Activated CD4-positive, alpha-beta T cell treated with anti-CD3 and anti-CD28 coated beads, Interleukin-2, amount 50 U/mL, for 24 hours (primary cell): Measurements from ENCODE around the gene IL18BP.

Experiments
- DNase-seq, 2 donors: peaks; one replicate each; pipeline ENCODE4 v3.0.0-alpha.2; 2020; ENCODE audit warnings: low read depth in 1 of 2, low spot score in 1 of 2

The IL18BP gene

GRCh38 chr11:71998649-71999310 is at the start of gene IL18BP:
TSS of gene IL18BP (plus strand) at chr11:71998909. CDS start at chr11:71999985, 1,076 bp downstream.
- DNase-seq: peak in 1 of 2 donors; percentile 10

GRCh38 chr11:71949034-71949433 is 49.7 kb upstream of the IL18BP start:
- no peak for DNase-seq

- DNase-seq: no peak
Observed at GRCh38 chr11:71951741-71952310, 46.9 kb upstream of the IL18BP start.

GRCh38 chr11:71955898-71956456 is 42.7 kb upstream of the IL18BP start:
- no peak for DNase-seq

GRCh38 chr11:71962428-71963038 is 36.2 kb upstream of the IL18BP start:
- DNase-seq: peak in 1 of 2 donors; percentile 2

GRCh38 chr11:71963468-71963867 is 35.2 kb upstream of the IL18BP start:
- DNase-seq: no peak

GRCh38 chr11:71964641-71965040 is 34.1 kb upstream of the IL18BP start:
- DNase-seq: no peak

- DNase-seq: no peak
Observed at GRCh38 chr11:71971680-71972079, 27.0 kb upstream of the IL18BP start.

- no peak for DNase-seq
Observed at GRCh38 chr11:71976551-71976950, 22.2 kb upstream of the IL18BP start.

GRCh38 chr11:71977090-71977489 is 21.6 kb upstream of the IL18BP start:
- DNase-seq: no peak

GRCh38 chr11:71977743-71978418 is 20.8 kb upstream of the IL18BP start:
- peak in 1 of 2 donors; percentile 37 for DNase-seq

- DNase-seq: no peak
Observed at GRCh38 chr11:71979094-71979493, 19.6 kb upstream of the IL18BP start.

GRCh38 chr11:71979602-71980001 is 19.1 kb upstream of the IL18BP start:
- no peak for DNase-seq

- DNase-seq: no peak
Observed at GRCh38 chr11:71986131-71986530, 12.6 kb upstream of the IL18BP start.

- DNase-seq: no peak
Observed at GRCh38 chr11:71987521-71987920, 11.2 kb upstream of the IL18BP start.

- DNase-seq: no peak
Observed at GRCh38 chr11:71988050-71988449, 10.7 kb upstream of the IL18BP start.

GRCh38 chr11:71990701-71991100 is 8.0 kb upstream of the IL18BP start:
- DNase-seq: no peak

GRCh38 chr11:71991494-71991893 is 7.2 kb upstream of the IL18BP start:
- DNase-seq: no peak

- no peak for DNase-seq
Observed at GRCh38 chr11:71992136-71992730, 6.5 kb upstream of the IL18BP start.

- no peak for DNase-seq
Observed at GRCh38 chr11:71994786-71995185, 3.9 kb upstream of the IL18BP start.

GRCh38 chr11:71995726-71996291 is 2.9 kb upstream of the IL18BP start:
- DNase-seq: no peak
